IPS-20b (cell line): ENCODE results near the gene NPAS3.

Source experiments
- H3K27ac ChIP-seq: one replicate; pipeline ENCODE4 v1.5.1; 2013; ENCODE audit warnings: low read length
- H3K27me3 ChIP-seq: 2 replicates; pipeline ENCODE4 v1.6.1; 2013; ENCODE audit warnings: mild to moderate bottlenecking, low read length, inconsistent platforms; ENCODE audit not compliant: insufficient read depth
- H3K36me3 ChIP-seq: 2 replicates; pipeline ENCODE4 v1.6.1; 2013; ENCODE audit warnings: low read depth, mild to moderate bottlenecking, inconsistent platforms, low read length, moderate library complexity; ENCODE audit not compliant: insufficient read depth
- H3K4me1 ChIP-seq: 2 replicates; pipeline ENCODE4 v1.6.1; 2013; ENCODE audit warnings: mild to moderate bottlenecking, control low read depth, inconsistent platforms, low read length, moderate library complexity; ENCODE audit not compliant: insufficient read depth
- H3K4me3 ChIP-seq: 2 replicates; pipeline ENCODE4 v1.5.1; 2013; ENCODE audit warnings: mild to moderate bottlenecking, low read length, inconsistent platforms
- H3K9ac ChIP-seq: 2 replicates; pipeline ENCODE4 v1.6.1; 2013; ENCODE audit warnings: low read depth, mild to moderate bottlenecking, inconsistent platforms, low read length, moderate library complexity
- H3K9me3 ChIP-seq: 2 replicates; pipeline ENCODE4 v1.6.1; 2013; ENCODE audit warnings: mild to moderate bottlenecking, low read depth, low read length, inconsistent platforms; ENCODE audit not compliant: insufficient read depth

Gene NPAS3

GRCh38 chr14:33350366-33350990 lies 411.8 kb downstream of the NPAS3 start:
- Histone ChIP-seq H3K9me3 (no peaks in the 10 kb centered on the region), H3K4me1 (peaks cover 12% of the 10 kb centered on the region; the same call in 1 of the 2 replicates), H3K4me3 (no peak overlapping the region), H3K27ac (no peak overlapping the region), H3K9ac (no peak overlapping the region), H3K27me3 (no peaks in the 10 kb centered on the region), H3K36me3 (no peaks in the 10 kb centered on the region)

- H3K4me3 ChIP-seq = no peak overlapping the region
- H3K27me3 ChIP-seq = no peaks in the 10 kb centered on the region
- H3K36me3 ChIP-seq = no peaks in the 10 kb centered on the region
- H3K9me3 ChIP-seq = no peaks in the 10 kb centered on the region
- peaks cover 12% of the 10 kb centered on the region; the same call in 1 of the 2 replicates for H3K4me1 ChIP-seq
- no peak overlapping the region for H3K27ac ChIP-seq
- no peak overlapping the region for H3K9ac ChIP-seq
These were observed 414.1 kb downstream of the NPAS3 start for GRCh38 chr14:33352821-33353220.

GRCh38 chr14:33356181-33356580 lies 417.5 kb downstream of the NPAS3 start:
- H3K27me3 ChIP-seq = no peaks in the 10 kb centered on the region
- no peak overlapping the region for H3K27ac ChIP-seq
- H3K4me3 ChIP-seq = no peak overlapping the region
- no peaks in the 10 kb centered on the region for H3K36me3 ChIP-seq
- H3K4me1 ChIP-seq = no peaks in the 10 kb centered on the region
- H3K9ac ChIP-seq = no peak overlapping the region
- no peaks in the 10 kb centered on the region for H3K9me3 ChIP-seq

- H3K9me3 ChIP-seq = no peaks in the 10 kb centered on the region
- no peaks in the 10 kb centered on the region for H3K27me3 ChIP-seq
- H3K27ac ChIP-seq = no peak overlapping the region
These were observed 418.7 kb downstream of the NPAS3 start for GRCh38 chr14:33357225-33358010.

GRCh38 chr14:33359288-33359881 lies 420.7 kb downstream of the NPAS3 start:
- peaks cover 12% of the 10 kb centered on the region; the same call in 1 of the 2 replicates for H3K4me1 ChIP-seq
- no peak overlapping the region for H3K27ac ChIP-seq
- H3K27me3 ChIP-seq = no peaks in the 10 kb centered on the region
- no peak overlapping the region for H3K4me3 ChIP-seq
- no peaks in the 10 kb centered on the region for H3K36me3 ChIP-seq
- H3K9me3 ChIP-seq = no peaks in the 10 kb centered on the region
- no peak overlapping the region for H3K9ac ChIP-seq

More at GRCh38 chr14:33357225-33358010, 418.7 kb downstream of the NPAS3 start:
- H3K9ac ChIP-seq = no peak overlapping the region
- no peak overlapping the region for H3K4me3 ChIP-seq
- H3K36me3 ChIP-seq = no peaks in the 10 kb centered on the region
- peaks cover 5% of the 10 kb centered on the region; the same call in 1 of the 2 replicates for H3K4me1 ChIP-seq

GRCh38 chr14:33362934-33363333 lies 424.3 kb downstream of the NPAS3 start:
- Histone ChIP-seq H3K9me3 (no peaks in the 10 kb centered on the region), H3K27me3 (no peaks in the 10 kb centered on the region), H3K4me3 (no peak overlapping the region), H3K4me1 (peaks cover 21% of the 10 kb centered on the region; the same call in 1 of the 2 replicates), H3K27ac (no peak overlapping the region), H3K36me3 (no peaks in the 10 kb centered on the region), H3K9ac (no peak overlapping the region)

- peaks cover 21% of the 10 kb centered on the region; the same call in 1 of the 2 replicates for H3K4me1 ChIP-seq
- no peaks in the 10 kb centered on the region for H3K9me3 ChIP-seq
- no peak overlapping the region for H3K4me3 ChIP-seq
- no peaks in the 10 kb centered on the region for H3K36me3 ChIP-seq
- H3K27ac ChIP-seq = no peak overlapping the region
- H3K27me3 ChIP-seq = no peaks in the 10 kb centered on the region
- H3K9ac ChIP-seq = no peak overlapping the region
These were observed 425.0 kb downstream of the NPAS3 start for GRCh38 chr14:33363682-33364081.

GRCh38 chr14:33364466-33364865 lies 425.8 kb downstream of the NPAS3 start:
- H3K9ac ChIP-seq = no peak overlapping the region

GRCh38 chr14:33369041-33369440 lies 430.4 kb downstream of the NPAS3 start:
- no peak overlapping the region for H3K9ac ChIP-seq
- no peak overlapping the region for H3K4me3 ChIP-seq
- H3K36me3 ChIP-seq = no peaks in the 10 kb centered on the region
- H3K9me3 ChIP-seq = no peaks in the 10 kb centered on the region
- no peak overlapping the region for H3K27ac ChIP-seq
- peaks cover 12% of the 10 kb centered on the region; the same call in 1 of the 2 replicates for H3K4me1 ChIP-seq
- no peaks in the 10 kb centered on the region for H3K27me3 ChIP-seq

More at GRCh38 chr14:33364466-33364865, 425.8 kb downstream of the NPAS3 start:
- Histone ChIP-seq H3K36me3 (no peaks in the 10 kb centered on the region), H3K27ac (no peak overlapping the region), H3K9me3 (no peaks in the 10 kb centered on the region), H3K4me1 (peaks cover 21% of the 10 kb centered on the region; the same call in 1 of the 2 replicates), H3K27me3 (no peaks in the 10 kb centered on the region), H3K4me3 (no peak overlapping the region)

GRCh38 chr14:33369972-33370371 lies 431.3 kb downstream of the NPAS3 start:
- Histone ChIP-seq H3K36me3 (no peaks in the 10 kb centered on the region), H3K27ac (no peak overlapping the region), H3K4me1 (peaks cover 3% of the 10 kb centered on the region; the same call in 1 of the 2 replicates), H3K4me3 (no peak overlapping the region), H3K27me3 (no peaks in the 10 kb centered on the region), H3K9ac (no peak overlapping the region), H3K9me3 (no peaks in the 10 kb centered on the region)

- H3K36me3 ChIP-seq = no peaks in the 10 kb centered on the region
- H3K27ac ChIP-seq = no peak overlapping the region
- H3K9ac ChIP-seq = no peak overlapping the region
- no peaks in the 10 kb centered on the region for H3K27me3 ChIP-seq
- no peak overlapping the region for H3K4me3 ChIP-seq
- no peaks in the 10 kb centered on the region; the same call in 1 of the 2 replicates for H3K4me1 ChIP-seq
- no peaks in the 10 kb centered on the region for H3K9me3 ChIP-seq
These were observed 431.7 kb downstream of the NPAS3 start for GRCh38 chr14:33370426-33370825.
